Stimulated activated naive CD8-positive, alpha-beta T cell treated with anti-CD3 and anti-CD28 coated beads, Interleukin-15, Interleukin-2, amounts not matched to agents 100 ng/mL and 50 ng/mL, for 24 hours (primary cell): ENCODE data around the gene ESM1.

ENCODE experiments used
- H3K27ac Mint-ChIP-seq: one replicate; pipeline ENCODE4 v1.8.0; 2021; ENCODE audit warnings: mild to moderate bottlenecking, mixed read lengths
- H3K27me3 Mint-ChIP-seq: one replicate; pipeline ENCODE4 v1.8.0; 2021; ENCODE audit warnings: mixed read lengths
- H3K36me3 Mint-ChIP-seq: one replicate; pipeline ENCODE4 v1.8.0; 2021; ENCODE audit warnings: low read depth, mixed read lengths
- H3K4me1 Mint-ChIP-seq: one replicate; pipeline ENCODE4 v1.8.0; 2021; ENCODE audit warnings: low read depth, mixed read lengths
- H3K4me3 Mint-ChIP-seq: one replicate; pipeline ENCODE4 v1.8.0; 2021; ENCODE audit warnings: mild to moderate bottlenecking, mixed read lengths
- H3K9me3 Mint-ChIP-seq: one replicate; pipeline ENCODE4 v1.8.0; 2021; ENCODE audit warnings: mixed read lengths

Gene ESM1

DNA sequence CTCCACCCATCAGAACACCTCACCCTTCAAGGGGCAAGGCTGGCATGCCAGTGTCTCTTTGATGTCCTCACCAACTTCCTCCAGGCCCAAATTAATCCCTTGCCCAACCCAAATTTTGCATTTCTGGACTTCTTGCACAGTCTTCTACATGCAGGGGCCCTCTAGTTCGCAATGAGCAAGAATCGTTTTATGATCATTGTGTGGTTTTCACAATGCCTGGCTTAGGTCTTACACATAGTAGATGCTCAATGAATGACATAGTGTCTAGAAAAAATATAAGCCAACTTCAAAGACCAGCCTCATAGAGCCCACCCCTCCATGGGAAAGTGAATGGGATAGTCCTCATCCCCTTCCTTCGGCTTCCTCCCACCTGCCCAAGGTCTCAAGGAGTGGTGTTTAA, 9.8 kb upstream of the ESM1 start:
- Mint-ChIP-seq H3K27me3 (no peaks in the 10 kb centered on the region), H3K4me1 (peaks cover 20% of the 10 kb centered on the region), H3K9me3 (peaks cover 9% of the 10 kb centered on the region), H3K27ac (no peak overlapping the region), H3K36me3 (peaks cover 8% of the 10 kb centered on the region), H3K4me3 (no peak overlapping the region)

DNA sequence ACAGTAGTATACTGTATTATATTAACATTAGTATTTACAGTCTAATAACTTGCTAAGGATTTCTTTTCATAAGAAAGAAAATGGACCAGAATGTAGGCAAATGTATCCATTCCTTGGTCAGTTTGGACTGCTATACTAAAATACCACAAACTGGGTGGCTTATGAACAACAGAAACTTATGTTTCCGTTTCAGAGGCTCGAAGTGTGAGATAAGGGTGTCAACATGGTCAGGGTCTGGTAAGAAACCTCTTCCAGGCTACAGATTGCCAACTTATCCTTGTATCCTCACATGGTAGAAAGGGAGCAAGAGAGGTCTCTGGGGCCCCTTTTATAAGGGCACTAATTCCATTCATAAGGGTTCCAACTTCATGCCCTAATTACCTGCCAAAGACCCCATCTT, 9.2 kb upstream of the ESM1 start:
- Mint-ChIP-seq H3K27me3 (no peaks in the 10 kb centered on the region), H3K27ac (no peak overlapping the region), H3K9me3 (peaks cover 5% of the 10 kb centered on the region), H3K4me3 (no peak overlapping the region), H3K4me1 (peaks cover 20% of the 10 kb centered on the region), H3K36me3 (peaks cover 4% of the 10 kb centered on the region)

DNA sequence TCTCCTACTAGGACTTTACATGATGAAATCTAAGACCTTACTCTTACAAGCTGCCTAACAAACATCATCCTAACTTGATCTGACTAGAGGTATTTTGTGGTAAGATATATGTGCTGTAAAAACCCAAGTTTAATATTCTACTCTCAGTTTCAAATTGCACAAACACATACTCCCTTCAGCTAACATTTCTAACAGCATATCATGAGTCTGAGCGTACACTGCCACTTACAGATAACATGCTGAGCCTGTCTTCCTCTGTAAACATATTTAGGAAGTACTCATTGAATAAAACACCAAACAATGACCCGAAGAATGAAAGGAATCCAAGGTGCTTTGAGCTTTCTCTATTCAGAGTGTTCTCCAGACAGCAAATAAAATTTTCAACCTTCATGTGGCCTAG, 7.9 kb upstream of the ESM1 start:
- H3K36me3 Mint-ChIP-seq, result no peaks in the 10 kb centered on the region
- peaks cover 30% of the 10 kb centered on the region for H3K4me1 Mint-ChIP-seq
- no peaks in the 10 kb centered on the region for H3K27me3 Mint-ChIP-seq
- no peak overlapping the region for H3K4me3 Mint-ChIP-seq
- no peak overlapping the region for H3K27ac Mint-ChIP-seq
- no peaks in the 10 kb centered on the region for H3K9me3 Mint-ChIP-seq

DNA sequence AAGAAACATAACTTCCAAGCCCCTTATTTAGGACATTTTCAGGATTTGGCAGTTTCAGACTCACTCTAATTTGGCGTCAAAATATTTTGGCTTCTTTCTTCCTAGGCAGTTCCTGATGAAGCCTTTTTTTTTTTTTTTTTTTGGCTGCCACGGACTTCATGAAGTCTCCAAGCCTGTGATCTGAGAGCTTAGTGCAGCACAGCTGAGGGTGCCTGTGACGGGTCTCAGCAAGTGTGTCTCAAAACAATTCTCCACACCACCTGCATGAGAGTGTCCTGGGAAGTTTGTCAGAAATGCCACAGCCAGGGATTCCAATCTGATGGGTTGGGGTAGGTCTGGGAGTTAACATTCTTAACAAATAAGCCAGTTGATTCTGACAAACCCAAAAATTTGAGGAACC, 6.0 kb upstream of the ESM1 start:
- Mint-ChIP-seq H3K27me3 (no peaks in the 10 kb centered on the region), H3K27ac (no peak overlapping the region), H3K4me3 (no peak overlapping the region), H3K4me1 (peaks cover 37% of the 10 kb centered on the region), H3K36me3 (no peaks in the 10 kb centered on the region), H3K9me3 (no peaks in the 10 kb centered on the region)

- no peak overlapping the region for H3K27ac Mint-ChIP-seq
- no peak overlapping the region for H3K4me3 Mint-ChIP-seq
- no peaks in the 10 kb centered on the region for H3K36me3 Mint-ChIP-seq
- H3K27me3 Mint-ChIP-seq, result peaks cover under 1% of the 10 kb centered on the region
- no peaks in the 10 kb centered on the region for H3K9me3 Mint-ChIP-seq
- H3K4me1 Mint-ChIP-seq, result peaks cover 43% of the 10 kb centered on the region
These were observed 5.5 kb upstream of the ESM1 start for GRCh38 chr5:54990841-54991258.

DNA sequence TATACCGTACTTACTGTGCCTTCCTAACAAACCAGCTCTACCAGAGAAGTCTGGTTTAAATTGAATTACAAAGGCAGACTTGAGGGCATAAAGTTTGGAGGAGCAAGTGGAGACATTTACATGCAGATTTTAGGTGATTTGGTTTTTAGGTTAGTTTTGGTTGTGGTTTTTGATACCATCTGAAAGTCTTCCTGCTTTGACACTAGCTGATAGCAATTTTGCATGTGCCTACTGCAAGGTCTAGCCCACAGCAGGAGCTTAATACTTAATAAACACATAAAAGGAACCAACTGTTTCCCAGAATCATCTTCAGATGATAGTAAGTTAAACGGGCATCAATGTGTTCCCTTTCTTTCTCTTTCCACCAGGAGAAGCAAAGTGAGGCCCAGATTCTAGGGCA, 3.4 kb upstream of the ESM1 start:
- Mint-ChIP-seq H3K27me3 (peaks cover 10% of the 10 kb centered on the region), H3K4me3 (no peak overlapping the region), H3K9me3 (no peaks in the 10 kb centered on the region), H3K4me1 (peaks cover 39% of the 10 kb centered on the region), H3K36me3 (no peaks in the 10 kb centered on the region), H3K27ac (no peak overlapping the region)

GRCh38 chr5:54988218-54988617, 2.8 kb upstream of the ESM1 start:
- Mint-ChIP-seq H3K4me1 (peaks cover 36% of the 10 kb centered on the region), H3K9me3 (no peaks in the 10 kb centered on the region)

DNA sequence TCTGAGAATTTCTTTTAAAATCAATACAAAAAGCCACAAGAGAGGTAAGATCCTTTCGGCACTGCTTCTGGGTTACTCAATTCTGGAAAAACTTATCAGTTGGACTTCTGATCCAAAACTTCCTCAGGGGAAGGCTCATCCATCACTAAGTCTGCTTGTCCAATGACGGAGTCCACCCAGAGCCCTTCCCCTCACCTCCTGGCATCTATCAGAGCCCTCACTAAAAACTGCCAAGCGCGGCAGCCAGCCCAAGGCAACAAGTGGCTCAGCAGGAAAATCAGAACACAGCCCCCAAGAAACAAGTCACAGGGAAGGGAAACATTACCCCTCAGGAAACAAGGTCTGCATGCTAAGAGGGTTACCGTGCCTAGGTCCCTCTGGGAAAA, 869 bp upstream of the ESM1 start:
- Mint-ChIP-seq H3K4me1 (peaks cover 34% of the 10 kb centered on the region), H3K27ac (no peak overlapping the region), H3K36me3 (no peaks in the 10 kb centered on the region), H3K4me3 (no peak overlapping the region), H3K9me3 (no peaks in the 10 kb centered on the region), H3K27me3 (peaks cover 17% of the 10 kb centered on the region)

More at GRCh38 chr5:54988218-54988617, 2.8 kb upstream of the ESM1 start:
- H3K4me3 Mint-ChIP-seq, result no peak overlapping the region
- H3K36me3 Mint-ChIP-seq, result no peaks in the 10 kb centered on the region
- H3K27ac Mint-ChIP-seq, result no peak overlapping the region
- H3K27me3 Mint-ChIP-seq, result peaks cover 10% of the 10 kb centered on the region

- Mint-ChIP-seq H3K4me3 (no peak overlapping the region), H3K4me1 (peaks cover 12% of the 10 kb centered on the region)
These were observed 3.5 kb downstream of the ESM1 start for GRCh38 chr5:54981928-54982327.

DNA sequence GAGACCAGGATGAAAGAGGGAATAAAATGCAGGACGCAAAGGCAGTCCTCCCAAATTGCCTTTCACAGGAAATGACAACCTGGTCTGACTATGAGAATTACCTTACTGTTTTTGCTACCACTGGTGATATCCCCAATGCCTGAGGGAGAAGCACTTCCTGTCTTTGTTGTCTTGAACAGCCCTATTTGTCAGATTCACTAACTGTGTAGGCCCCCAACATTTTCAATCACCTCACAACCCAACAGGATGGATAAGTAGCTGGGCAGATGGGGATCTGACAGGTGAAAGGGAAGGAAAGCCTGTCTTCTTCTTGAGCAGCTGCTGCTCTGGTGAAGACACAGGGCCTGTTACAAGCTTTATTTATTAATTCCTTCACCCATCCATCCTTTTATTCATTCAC, 9.7 kb downstream of the ESM1 start:
- H3K27ac Mint-ChIP-seq, result no peak overlapping the region
- no peaks in the 10 kb centered on the region for H3K9me3 Mint-ChIP-seq
- H3K27me3 Mint-ChIP-seq, result no peaks in the 10 kb centered on the region
- H3K4me3 Mint-ChIP-seq, result no peak overlapping the region
- no peaks in the 10 kb centered on the region for H3K36me3 Mint-ChIP-seq
- no peaks in the 10 kb centered on the region for H3K4me1 Mint-ChIP-seq

More at GRCh38 chr5:54981928-54982327, 3.5 kb downstream of the ESM1 start:
- no peaks in the 10 kb centered on the region for H3K36me3 Mint-ChIP-seq
- H3K27ac Mint-ChIP-seq, result no peak overlapping the region
- H3K27me3 Mint-ChIP-seq, result peaks cover 19% of the 10 kb centered on the region
- no peaks in the 10 kb centered on the region for H3K9me3 Mint-ChIP-seq

DNA sequence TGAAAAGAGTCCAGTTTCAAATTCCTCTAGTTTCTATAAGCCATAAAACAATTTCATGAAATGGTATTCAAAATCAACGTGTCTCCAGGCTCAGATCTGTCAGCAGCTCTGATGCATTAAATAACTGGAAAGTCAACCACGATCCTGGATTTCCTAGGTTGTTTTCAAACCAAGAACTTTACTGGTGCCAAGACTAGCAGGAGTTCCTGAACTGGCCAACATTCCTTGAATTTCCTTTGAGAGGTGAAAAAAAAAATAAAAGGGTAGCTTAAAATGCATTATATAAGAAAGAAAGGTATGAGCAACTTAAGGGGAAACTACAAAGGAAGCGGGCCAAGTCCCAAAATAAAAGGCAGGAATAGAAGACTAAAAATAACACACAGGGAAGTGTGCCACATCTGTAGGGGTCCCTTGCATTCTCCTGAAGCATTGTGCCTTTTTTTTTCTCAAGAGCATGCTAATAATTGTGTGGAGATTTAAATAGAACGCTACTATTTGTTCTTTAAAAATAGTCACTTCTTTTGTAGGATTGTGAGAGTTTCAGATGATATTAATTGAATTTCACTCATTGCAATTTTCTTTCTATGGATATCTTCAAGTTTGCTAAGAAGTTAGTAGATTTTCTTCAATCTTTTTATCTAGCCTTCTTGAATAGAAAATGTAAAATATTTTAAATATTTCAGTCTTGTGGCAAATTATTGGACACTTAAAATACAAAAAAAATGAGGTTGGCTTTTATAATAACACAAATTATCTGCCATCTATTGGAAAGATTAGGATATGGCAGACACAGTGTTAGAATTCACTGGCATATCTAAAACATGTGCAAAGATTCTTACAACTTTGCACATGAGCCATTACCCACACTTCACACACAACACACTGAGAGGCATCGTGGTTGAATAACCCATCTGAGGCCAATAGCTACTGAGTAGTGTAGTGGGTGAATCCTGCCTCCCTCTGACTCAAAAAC, 15.3 kb downstream of the ESM1 start:
- Mint-ChIP-seq H3K36me3 (no peaks in the 10 kb centered on the region), H3K4me3 (no peak overlapping the region), H3K27me3 (no peaks in the 10 kb centered on the region), H3K4me1 (no peaks in the 10 kb centered on the region), H3K27ac (no peak overlapping the region), H3K9me3 (no peaks in the 10 kb centered on the region)

DNA sequence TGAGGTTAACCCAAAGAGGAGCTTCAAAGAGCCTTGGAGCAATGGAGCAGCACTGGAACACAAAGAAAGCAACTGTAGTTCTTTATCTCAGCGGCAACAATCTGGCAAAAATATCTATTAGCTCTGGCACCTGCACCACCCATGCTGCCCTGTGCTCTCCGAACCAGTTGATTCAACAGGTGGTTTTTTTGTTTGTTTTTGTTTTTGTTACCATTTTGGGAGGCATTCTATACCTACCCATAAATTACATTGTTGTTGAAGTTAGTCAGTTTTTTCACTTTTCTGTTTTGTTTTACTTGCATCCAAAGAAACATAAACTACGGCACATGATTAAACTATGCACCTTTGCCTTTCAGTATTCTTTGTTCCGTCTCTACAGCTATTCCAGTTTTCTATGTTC, 16.2 kb downstream of the ESM1 start:
- H3K4me1 Mint-ChIP-seq, result no peaks in the 10 kb centered on the region
- no peaks in the 10 kb centered on the region for H3K36me3 Mint-ChIP-seq
- H3K4me3 Mint-ChIP-seq, result no peak overlapping the region
- no peaks in the 10 kb centered on the region for H3K27me3 Mint-ChIP-seq
- H3K27ac Mint-ChIP-seq, result no peak overlapping the region
- no peaks in the 10 kb centered on the region for H3K9me3 Mint-ChIP-seq

- Mint-ChIP-seq H3K4me1 (no peaks in the 10 kb centered on the region), H3K9me3 (no peaks in the 10 kb centered on the region), H3K27me3 (no peaks in the 10 kb centered on the region), H3K36me3 (no peaks in the 10 kb centered on the region), H3K4me3 (no peak overlapping the region), H3K27ac (no peak overlapping the region)
These were observed 19.6 kb downstream of the ESM1 start for GRCh38 chr5:54965806-54966205.

DNA sequence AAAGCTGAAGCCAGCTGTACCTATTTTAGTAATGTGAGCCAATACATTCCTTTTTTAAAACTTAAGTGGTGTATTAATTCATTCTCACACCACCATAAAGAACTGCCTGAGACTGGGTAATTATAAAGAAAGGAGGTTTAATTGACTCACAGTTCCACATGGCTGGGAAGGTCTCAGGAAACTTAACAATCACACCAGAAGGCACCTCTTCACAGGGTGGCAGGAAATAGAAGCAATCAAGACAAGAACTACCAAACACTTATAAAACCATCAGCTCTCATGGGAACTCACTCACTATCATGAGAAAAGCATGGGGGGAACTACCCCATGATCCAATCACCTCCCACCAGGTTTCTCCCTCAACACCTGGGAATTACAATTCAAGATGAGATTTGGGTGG, 21.0 kb downstream of the ESM1 start:
- Mint-ChIP-seq H3K4me3 (no peak overlapping the region), H3K4me1 (no peaks in the 10 kb centered on the region), H3K27me3 (peaks cover 3% of the 10 kb centered on the region), H3K36me3 (no peaks in the 10 kb centered on the region), H3K9me3 (no peaks in the 10 kb centered on the region), H3K27ac (no peak overlapping the region)

GRCh38 chr5:54959673-54960418, 25.5 kb downstream of the ESM1 start:
- no peak overlapping the region for H3K27ac Mint-ChIP-seq
- no peaks in the 10 kb centered on the region for H3K36me3 Mint-ChIP-seq
- H3K4me1 Mint-ChIP-seq, result no peaks in the 10 kb centered on the region
- peaks cover 5% of the 10 kb centered on the region for H3K9me3 Mint-ChIP-seq
- H3K4me3 Mint-ChIP-seq, result no peak overlapping the region
- H3K27me3 Mint-ChIP-seq, result peaks cover 3% of the 10 kb centered on the region
